ENCODE data around the gene RNF34. TPM values are rescaled to one million over a fixed set of nuclear protein-coding genes. Genes with fewer than 3 reads are reported as not detected.
"Not testable (repeated sequence)": the region's sequence is repeated elsewhere in the genome, so short reads cannot be mapped to it uniquely, and the experiment has no call there.

The RNF34 gene
- total RNA-seq, 1 donor from 2014 or later: 19.9 TPM

- intact Hi-C loops (cut with micrococcal nuclease); ATAC-seq; DNase-seq: not testable (repeated sequence)
These were observed 15.0 kb upstream of the RNF34 start for GRCh38 chr12:121384891-121385290.

- intact Hi-C loops (cut with micrococcal nuclease): no loop called here
- ATAC-seq (no peak), DNase-seq (no peak)
These were observed 11.4 kb upstream of the RNF34 start for GRCh38 chr12:121388421-121388981.

GRCh38 chr12:121390856-121391255 is 9.1 kb upstream of the RNF34 start:
- intact Hi-C loops (cut with micrococcal nuclease): no loop called here
- DNase-seq: no peak

GRCh38 chr12:121391619-121392324 is 8.1 kb upstream of the RNF34 start:
- no peak for DNase-seq
- ATAC-seq: peak; percentile 31
- intact Hi-C loops (cut with micrococcal nuclease): no loop called here

More at GRCh38 chr12:121390856-121391255, 9.1 kb upstream of the RNF34 start:
- ATAC-seq: no peak

- DNase-seq (no peak), ATAC-seq (no peak)
- intact Hi-C loops (cut with micrococcal nuclease): no loop called here
These were observed 7.6 kb upstream of the RNF34 start for GRCh38 chr12:121392325-121392716.

GRCh38 chr12:121397521-121397920 is 2.4 kb upstream of the RNF34 start:
- DNase-seq (no peak), ATAC-seq (no peak)
- intact Hi-C loops (cut with micrococcal nuclease): no loop called here

- DNase-seq: no peak
- intact Hi-C loops (cut with micrococcal nuclease): no loop called here
- no peak for ATAC-seq
These were observed 1.6 kb upstream of the RNF34 start for GRCh38 chr12:121398355-121398754.

- intact Hi-C loops (cut with micrococcal nuclease): loop anchor here (10.0 kb wide), 1 partner anchor 56 kb away; no protein-coding TSS in a partner anchor
- DNase-seq (peak; percentile 68), ATAC-seq (peak; percentile 66)
These were observed 618 bp downstream of the RNF34 start for GRCh38 chr12:121400332-121401139.

GRCh38 chr12:121403721-121404120 is 3.8 kb downstream of the RNF34 start:
- DNase-seq (no peak), ATAC-seq (no peak)
- intact Hi-C loops (cut with micrococcal nuclease): loop anchor here (10.0 kb wide), 1 partner anchor 59 kb away; no protein-coding TSS in a partner anchor

- no peak for DNase-seq
- intact Hi-C loops (cut with micrococcal nuclease): loop anchor here (10.0 kb wide), 1 partner anchor 60 kb away; no protein-coding TSS in a partner anchor
- ATAC-seq: no peak
These were observed 4.8 kb downstream of the RNF34 start for GRCh38 chr12:121404734-121405133.

GRCh38 chr12:121405211-121405610 is 5.3 kb downstream of the RNF34 start:
- intact Hi-C loops (cut with micrococcal nuclease): loop anchor here (10.0 kb wide), 1 partner anchor 60 kb away; no protein-coding TSS in a partner anchor
- ATAC-seq: no peak

GRCh38 chr12:121413917-121414316 is 14.0 kb downstream of the RNF34 start:
- intact Hi-C loops (cut with micrococcal nuclease): no loop called here
- no peak for DNase-seq
- no peak for ATAC-seq

More at GRCh38 chr12:121405211-121405610, 5.3 kb downstream of the RNF34 start:
- no peak for DNase-seq

- DNase-seq (no peak), ATAC-seq (peak; percentile 56)
- intact Hi-C loops (cut with micrococcal nuclease): no loop called here
These were observed 17.9 kb downstream of the RNF34 start for GRCh38 chr12:121417847-121418246.

- intact Hi-C loops (cut with micrococcal nuclease): no loop called here
- ATAC-seq (no peak), DNase-seq (no peak)
These were observed 20.2 kb downstream of the RNF34 start for GRCh38 chr12:121420109-121420508.

GRCh38 chr12:121423253-121423652 is 23.3 kb downstream of the RNF34 start:
- ATAC-seq: peak; percentile 32
- DNase-seq: no peak
- intact Hi-C loops (cut with micrococcal nuclease): no loop called here

- ATAC-seq (peak; percentile 94), DNase-seq (peak; percentile 67)
- intact Hi-C loops (cut with micrococcal nuclease): no loop called here
These were observed 24.0 kb downstream of the RNF34 start for GRCh38 chr12:121423682-121424623.

- no peak for DNase-seq
- intact Hi-C loops (cut with micrococcal nuclease): no loop called here
- ATAC-seq: no peak
These were observed 24.7 kb downstream of the RNF34 start for GRCh38 chr12:121424624-121424975.

GRCh38 chr12:121427556-121428050 is 27.7 kb downstream of the RNF34 start:
- intact Hi-C loops (cut with micrococcal nuclease): no loop called here
- DNase-seq (no peak), ATAC-seq (no peak)

- DNase-seq: no peak
- ATAC-seq: no peak
- intact Hi-C loops (cut with micrococcal nuclease): no loop called here
These were observed 29.0 kb downstream of the RNF34 start for GRCh38 chr12:121428883-121429282.
